DOHH2 (cell line): Measurements from ENCODE around the gene CCDC38.

Source experiments
- H3F3A ChIP-seq: fragments of 200-600 bp; sonication (generic), shearing (Covaris generic); 2 replicates; pipeline ENCODE4 v1.6.0; 2016; ENCODE audit warnings: antibody characterized with exemption, mild to moderate bottlenecking; ENCODE audit not compliant: control insufficient read depth, insufficient read depth
- H3K27ac ChIP-seq: fragments of 200-600 bp; sonication (generic); 2 replicates; pipeline ENCODE4 v1.5.1; 2014; ENCODE audit warnings: low read depth, mild to moderate bottlenecking, low read length, moderate library complexity
- H3K27me3 ChIP-seq: fragments of 200-600 bp; sonication (generic); 2 replicates; pipeline ENCODE4 v1.6.1; 2014; ENCODE audit warnings: mild to moderate bottlenecking, low read length, mixed read lengths; ENCODE audit not compliant: control insufficient read depth
- H3K36me3 ChIP-seq: fragments of 200-600 bp; sonication (generic); 2 replicates; pipeline ENCODE4 v1.6.1; 2014; ENCODE audit warnings: mild to moderate bottlenecking, low read length, moderate library complexity, mixed read lengths; ENCODE audit not compliant: control insufficient read depth
- H3K4me1 ChIP-seq: fragments of 200-600 bp; sonication (generic); 2 replicates; pipeline ENCODE4 v1.6.1; 2014; ENCODE audit warnings: mild to moderate bottlenecking, low read length, mixed read lengths; ENCODE audit not compliant: control insufficient read depth
- H3K4me2 ChIP-seq: fragments of 200-600 bp; sonication (generic); 2 replicates; pipeline ENCODE4 v1.6.0; 2014; ENCODE audit warnings: mild to moderate bottlenecking, low read length, moderate library complexity
- H3K4me3 ChIP-seq: fragments of 200-600 bp; sonication (generic); 2 replicates; pipeline ENCODE4 v1.5.1; 2014; ENCODE audit warnings: mild to moderate bottlenecking, low read length, mixed read lengths
- H3K79me2 ChIP-seq: fragments of 200-600 bp; sonication (generic); 2 replicates; pipeline ENCODE4 v1.6.1; 2014; ENCODE audit warnings: mild to moderate bottlenecking, low read length, mixed read lengths; ENCODE audit not compliant: control insufficient read depth
- H3K9me2 ChIP-seq: fragments of 200-600 bp; sonication (generic); replicated peaks from 2 replicates; pipeline ENCODE4 v1.6.1; 2014; ENCODE audit warnings: mild to moderate bottlenecking, low read length, mixed read lengths; ENCODE audit not compliant: control insufficient read depth
- H3K9me3 ChIP-seq: fragments of 200-600 bp; sonication (generic); 2 replicates; pipeline ENCODE4 v1.6.1; 2014; ENCODE audit warnings: antibody characterized with exemption, low read length, mixed read lengths; ENCODE audit not compliant: control insufficient read depth, insufficient read depth
- H4K20me1 ChIP-seq: fragments of 200-600 bp; sonication (generic); 2 replicates; pipeline ENCODE4 v1.6.0; 2014; ENCODE audit warnings: low read depth, mild to moderate bottlenecking, antibody characterized with exemption, low read length, moderate library complexity; ENCODE audit not compliant: control insufficient read depth, insufficient read depth
- CTCF ChIP-seq: fragments of 200-600 bp; sonication (generic); IDR thresholded peaks from one replicate; pipeline ENCODE4 v1.5.1; 2014; ENCODE audit warnings: antibody characterized with exemption, mild to moderate bottlenecking, low read depth, low read length; ENCODE audit not compliant: poor library complexity, severe bottlenecking
- EZH2phosphoT487 ChIP-seq: fragments of 200-600 bp; sonication (generic); IDR thresholded peaks from 2 replicates; pipeline ENCODE4 v1.6.1; 2017; ENCODE audit warnings: borderline replicate concordance, mild to moderate bottlenecking, antibody characterized with exemption, low read length, moderate library complexity, mixed read lengths

CCDC38 gene

GRCh38 chr12:95988506-95989275 lies 46.3 kb upstream of the CCDC38 start:
- no peaks in the 10 kb centered on the region for H3K79me2 ChIP-seq
- no peak for TF ChIP-seq EZH2phosphoT487
- no peak for TF ChIP-seq CTCF
- H3K4me2 ChIP-seq = no peak overlapping the region
- H3K4me1 ChIP-seq = no peaks in the 10 kb centered on the region
- H3F3A ChIP-seq = no peaks in the 10 kb centered on the region
- H3K27ac ChIP-seq = no peak overlapping the region
- no peaks in the 10 kb centered on the region for H3K9me3 ChIP-seq
- no peaks in the 10 kb centered on the region for H3K27me3 ChIP-seq
- H3K36me3 ChIP-seq = no peaks in the 10 kb centered on the region
- no peaks in the 10 kb centered on the region for H3K9me2 ChIP-seq
- H4K20me1 ChIP-seq = no peaks in the 10 kb centered on the region
- no peak overlapping the region for H3K4me3 ChIP-seq

GRCh38 chr12:95986635-95987570 lies 44.5 kb upstream of the CCDC38 start:
- no peaks in the 10 kb centered on the region for H4K20me1 ChIP-seq
- no peaks in the 10 kb centered on the region for H3K36me3 ChIP-seq
- no peaks in the 10 kb centered on the region for H3K9me2 ChIP-seq
- no peak overlapping the region for H3K27ac ChIP-seq
- no peaks in the 10 kb centered on the region for H3F3A ChIP-seq
- H3K4me3 ChIP-seq = no peak overlapping the region
- H3K27me3 ChIP-seq = no peaks in the 10 kb centered on the region
- no peak for TF ChIP-seq CTCF
- no peak for TF ChIP-seq EZH2phosphoT487
- no peaks in the 10 kb centered on the region for H3K9me3 ChIP-seq
- H3K79me2 ChIP-seq = no peaks in the 10 kb centered on the region
- no peak overlapping the region for H3K4me2 ChIP-seq
- no peaks in the 10 kb centered on the region for H3K4me1 ChIP-seq

GRCh38 chr12:95984682-95985081 lies 42.3 kb upstream of the CCDC38 start:
- TF ChIP-seq CTCF (no peak), EZH2phosphoT487 (no peak)
- Histone ChIP-seq H3K36me3 (no peaks in the 10 kb centered on the region), H3F3A (no peaks in the 10 kb centered on the region)

More at GRCh38 chr12:95984682-95985081, 42.3 kb upstream of the CCDC38 start:
- no peaks in the 10 kb centered on the region for H3K9me3 ChIP-seq
- H3K4me1 ChIP-seq = no peaks in the 10 kb centered on the region
- no peaks in the 10 kb centered on the region for H3K79me2 ChIP-seq
- H3K4me2 ChIP-seq = no peak overlapping the region
- H4K20me1 ChIP-seq = no peaks in the 10 kb centered on the region
- H3K27ac ChIP-seq = no peak overlapping the region
- H3K9me2 ChIP-seq = no peaks in the 10 kb centered on the region
- H3K4me3 ChIP-seq = no peak overlapping the region
- no peaks in the 10 kb centered on the region for H3K27me3 ChIP-seq
